Fibroblast of lung (primary cell): Measurements from ENCODE around the gene ABCB7. TPM values are rescaled to one million over a fixed set of nuclear protein-coding genes. Genes with fewer than 3 reads are reported as not detected.
"Not testable (repeated sequence)": the region's sequence is repeated elsewhere in the genome, so short reads cannot be mapped to it uniquely, and the experiment has no call there.

Source experiments
- DNase-seq, 2 donors: peaks; one replicate each; pipeline versions ENCODE4 v3.0.0 to v3.0.0-alpha.2; 2010; ENCODE audit warnings: low read depth in 2 of 2
- H2AFZ ChIP-seq: 2 replicates; pipeline ENCODE4 v1.5.1; 2012; ENCODE audit warnings: low read length, control low read depth, inconsistent platforms
- H3K27ac ChIP-seq: 2 replicates; pipeline ENCODE4 v1.5.1; 2011; ENCODE audit warnings: low read length, control low read depth; ENCODE audit not compliant: insufficient read depth
- H3K27me3 ChIP-seq: 2 replicates; pipeline ENCODE4 v1.5.1; 2011; ENCODE audit warnings: mild to moderate bottlenecking, low read length; ENCODE audit not compliant: control insufficient read depth, insufficient read depth
- H3K36me3 ChIP-seq: 2 replicates; pipeline ENCODE4 v1.5.1; 2011; ENCODE audit warnings: low read length; ENCODE audit not compliant: control insufficient read depth, insufficient read depth
- H3K4me1 ChIP-seq: 2 replicates; pipeline ENCODE4 v1.5.1; 2011; ENCODE audit warnings: low read length; ENCODE audit not compliant: control insufficient read depth, insufficient read depth; ENCODE audit errors: extremely low read depth
- H3K4me2 ChIP-seq: 2 replicates; pipeline ENCODE4 v1.5.1; 2011; ENCODE audit warnings: low read length, control low read depth; ENCODE audit not compliant: insufficient read depth; ENCODE audit errors: extremely low read depth
- H3K4me3 ChIP-seq, 4 experiments: fragments of 200-600 bp in 1 of 4; sonication (generic) in 1 of 4; replicated peaks in 1 of 4; 2 replicates each; pipeline ENCODE4 v1.5.1; 2011 to 2016; ENCODE audit warnings: low read length in 4 of 4, low read depth in 3 of 4, mild to moderate bottlenecking in 3 of 4, control low read depth in 2 of 4, inconsistent platforms in 1 of 4, mixed read lengths in 1 of 4; ENCODE audit not compliant: insufficient read depth in 1 of 4; ENCODE audit errors: control extremely low read depth in 1 of 4
- H3K79me2 ChIP-seq: 2 replicates; pipeline ENCODE4 v1.5.1; 2012; ENCODE audit warnings: mild to moderate bottlenecking, low read length, inconsistent platforms; ENCODE audit not compliant: control insufficient read depth, insufficient read depth
- H3K9ac ChIP-seq: 2 replicates; pipeline ENCODE4 v1.5.1; 2011; ENCODE audit warnings: mild to moderate bottlenecking, low read length, control low read depth; ENCODE audit not compliant: insufficient read depth
- H3K9me3 ChIP-seq: 2 replicates; pipeline ENCODE4 v1.5.1; 2012; ENCODE audit warnings: low read depth, low read length; ENCODE audit not compliant: control insufficient read depth, insufficient read depth
- H4K20me1 ChIP-seq: 2 replicates; pipeline ENCODE4 v1.5.1; 2011; ENCODE audit warnings: low read length; ENCODE audit not compliant: control insufficient read depth, insufficient read depth; ENCODE audit errors: extremely low read depth
- CTCF ChIP-seq, 2 donors: IDR thresholded peaks in 1 of 2; conservative IDR thresholded peaks in 1 of 2; 1 replicate in 1 of 2; 2 replicates in 1 of 2; pipeline ENCODE4 v1.5.1; 2011 to 2012; ENCODE audit warnings: low read length in 2 of 2, control low read depth in 1 of 2, inconsistent platforms in 1 of 2, low read depth in 1 of 2, mild to moderate bottlenecking in 1 of 2
- EZH2 ChIP-seq: IDR thresholded peaks from 2 replicates; pipeline ENCODE4 v1.5.1; 2012; ENCODE audit warnings: low read length, control low read depth, mild to moderate bottlenecking; ENCODE audit errors: missing control alignments
- polyA plus RNA-seq, 2 donors: library from polyadenylated mRNA; depleted of rRNA in 1 of 2; stranded (reverse) in 1 of 2; unstranded in 1 of 2; fragments of >200 nt; gene quantifications; 2 replicates each; pipeline ENCODE4 v1.2.1, GENCODE V29; 2011 to 2012; ENCODE audit warnings: missing spikeins in 1 of 2
- total RNA-seq: library from RNA; depleted of rRNA; stranded (reverse); fragments of >200 nt; gene quantifications from 2 replicates; pipeline ENCODE4 v1.2.1, GENCODE V29; 2014

The ABCB7 gene
- total and polyA plus RNA-seq, 2 donors (not counting 1 experiment from before 2014, with no cell fraction given): 20.8 to 30.1 TPM

- H2AFZ ChIP-seq: no peak overlapping the region
- no peak overlapping the region for H3K9ac ChIP-seq
- H3K27ac ChIP-seq: no peak overlapping the region
- no peaks in the 10 kb centered on the region for H3K79me2 ChIP-seq
- no peaks in the 10 kb centered on the region for H3K27me3 ChIP-seq
- H3K4me3 ChIP-seq: no peak overlapping the region
- H3K9me3 ChIP-seq: no peaks in the 10 kb centered on the region
- H3K4me2 ChIP-seq: no peak overlapping the region
- TF ChIP-seq CTCF (conservative IDR thresholded peaks at IDR 0.05 in 1 of 2, IDR thresholded peaks at IDR 0.05 in 1 of 2; ENCODE audit: low read depth in 1 of 2, low read length in 2 of 2) (no peak), EZH2 (no peak)
- DNase-seq: no peak
- H4K20me1 ChIP-seq: no peaks in the 10 kb centered on the region
- no peaks in the 10 kb centered on the region for H3K4me1 ChIP-seq
- H3K36me3 ChIP-seq: no peaks in the 10 kb centered on the region
Observed at GRCh38 chrX:75045369-75045768, 110.7 kb downstream of the ABCB7 start.

- not testable (repeated sequence) for H3K9ac ChIP-seq, H2AFZ ChIP-seq, H3K4me3 ChIP-seq, H3K4me1 ChIP-seq, H4K20me1 ChIP-seq, DNase-seq, H3K36me3 ChIP-seq, H3K27me3 ChIP-seq, H3K27ac ChIP-seq, H3K9me3 ChIP-seq, H3K79me2 ChIP-seq, H3K4me2 ChIP-seq
Observed at GRCh38 chrX:75044142-75044541, 111.9 kb downstream of the ABCB7 start.

GRCh38 chrX:75038925-75039324, 117.2 kb downstream of the ABCB7 start:
- Histone ChIP-seq H3K9ac (no peak overlapping the region), H3K4me3 (no peak overlapping the region), H3K9me3 (no peaks in the 10 kb centered on the region), H3K79me2 (no peaks in the 10 kb centered on the region), H3K27me3 (no peaks in the 10 kb centered on the region), H3K4me1 (no peaks in the 10 kb centered on the region), H3K4me2 (no peak overlapping the region), H4K20me1 (no peaks in the 10 kb centered on the region), H3K27ac (no peak overlapping the region), H2AFZ (no peak overlapping the region), H3K36me3 (no peaks in the 10 kb centered on the region)
- TF ChIP-seq EZH2: no peak
- peak in 1 of 2 donors; percentile 40 for TF ChIP-seq CTCF (conservative IDR thresholded peaks at IDR 0.05 in 1 of 2, IDR thresholded peaks at IDR 0.05 in 1 of 2; ENCODE audit: low read depth in 1 of 2, low read length in 2 of 2)
- peak; percentile 6 to 8 for DNase-seq

Other genes with a start within 250 kb of the ABCB7 start
- under 0.01 TPM in 1 of 2 replicates, not detected in the other for gene NEXMIF, start 230.8 kb downstream of the ABCB7 start, total RNA-seq
- gene NEXMIF, start 230.8 kb downstream of the ABCB7 start, polyA plus RNA-seq: under 0.01 TPM in 1 of 2 replicates, not detected in the other
- 13.4 and 16.3 TPM in 2 replicates for gene UPRT, start 117.8 kb upstream of the ABCB7 start, total RNA-seq
- gene UPRT, start 117.8 kb upstream of the ABCB7 start, polyA plus RNA-seq: 10.0 and 10.5 TPM in 2 replicates